GM10248 (cell line): ENCODE results near the gene SAMD4B.

Experiments
- CTCF ChIA-PET: fragments of 300-600 bp; sonication (Branson Sonifier 250); formaldehyde crosslinking; extraction: SDS; loops from one replicate; lab custom pipeline; 2021; ENCODE audit warnings: antibody characterized with exemption; lab: Yijun Ruan, JAX
- POLR2A ChIA-PET: fragments of 350-650 bp; sonication (Branson Sonifier 250); formaldehyde crosslinking; extraction: SDS; loops from one replicate; lab custom pipeline; 2020; ENCODE audit warnings: antibody characterized with exemption; lab: Yijun Ruan, JAX
- DNase-seq: peaks from one replicate; pipeline ENCODE4 v3.0.0; 2012; ENCODE audit errors: extremely low spot score
- CTCF ChIP-seq: IDR thresholded peaks from 2 replicates; pipeline ENCODE4 v1.5.1; 2012; ENCODE audit warnings: mild to moderate bottlenecking, low read depth; ENCODE audit errors: extremely low read depth, missing control alignments, control extremely low read depth

The SAMD4B gene

GRCh38 chr19:39420769-39421168 is 78.5 kb downstream of the SAMD4B start:
- no peak for DNase-seq
- TF ChIP-seq CTCF: no peak
- POLR2A ChIA-PET: interaction anchor here (1.0 to 2.5 kb wide), 4 partner anchors 8 to 13 kb away, joined by 4 to 7 read pairs (median 6); partner anchors contain the start of gene PLEKHG2
- CTCF ChIA-PET: interaction anchor here (1.0 to 3.5 kb wide), 6 partner anchors 8 to 82 kb away, joined by 3 to 15 read pairs (median 7); partner anchors contain the start of gene PLEKHG2

GRCh38 chr19:39422020-39422419 is 79.8 kb downstream of the SAMD4B start:
- DNase-seq: no peak
- CTCF ChIA-PET: interaction anchor here (1.0 to 3.4 kb wide), 3 partner anchors 10 to 81 kb away, joined by 3 to 9 read pairs (median 8); partner anchors contain the start of gene PLEKHG2
- no peak for TF ChIP-seq CTCF
- POLR2A ChIA-PET: interaction anchor here (0.7 to 2.1 kb wide), 3 partner anchors 11 to 60 kb away, joined by 3 to 7 read pairs (median 3); partner anchors contain the start of genes MED29 and PAF1

GRCh38 chr19:39423258-39424086 is 81.3 kb downstream of the SAMD4B start:
- no peak for DNase-seq
- POLR2A ChIA-PET: interaction anchor here (0.6 to 2.1 kb wide), 4 partner anchors 10 to 43 kb away, joined by 4 to 10 read pairs (median 6); partner anchors contain the start of gene RPS16
- no peak for TF ChIP-seq CTCF
- CTCF ChIA-PET: interaction anchor here (1.0 to 2.0 kb wide), 3 partner anchors 10 to 26 kb away, joined by 3 to 8 read pairs (median 7); partner anchors contain the start of gene PLEKHG2

GRCh38 chr19:39424934-39425333 is 82.7 kb downstream of the SAMD4B start:
- ChIA-PET POLR2A (no interaction called here), CTCF (interaction anchor here (1.8 kb wide), 1 partner anchor 13 kb away, joined by 7 read pairs; the partner anchor contains the start of gene PLEKHG2)
- TF ChIP-seq CTCF: no peak
- DNase-seq: no peak

- ChIA-PET CTCF (no interaction called here), POLR2A (interaction anchor here (1.5 to 2.3 kb wide), 2 partner anchors 9 to 10 kb away, joined by 5 to 11 read pairs; partner anchors contain the start of gene RPS16)
- TF ChIP-seq CTCF: no peak
- DNase-seq: no peak
These were observed 83.5 kb downstream of the SAMD4B start for GRCh38 chr19:39425744-39426143.

GRCh38 chr19:39426170-39426569 is 83.9 kb downstream of the SAMD4B start:
- no peak for TF ChIP-seq CTCF

More at GRCh38 chr19:39426170-39426569, 83.9 kb downstream of the SAMD4B start:
- no peak for DNase-seq
- CTCF ChIA-PET: interaction anchor here (1.2 kb wide), 1 partner anchor 28 kb away, joined by 6 read pairs; no protein-coding TSS in a partner anchor
- POLR2A ChIA-PET: interaction anchor here (1.5 to 2.3 kb wide), 2 partner anchors 9 to 10 kb away, joined by 5 to 11 read pairs; partner anchors contain the start of gene RPS16
